ENCODE measurements around the gene ACSM3.
"Not testable (repeated sequence)": the region's sequence is repeated elsewhere in the genome, so short reads cannot be mapped to it uniquely, and the experiment has no call there.

The ACSM3 gene

GRCh38 chr16:20763461-20764232, at the start of gene ACSM3:
ACSM3 (plus strand) TSS chr16:20764014; CDS start chr16:20770035, 6,021 bp downstream.
- H3K4me3 ChIP-seq (ENCODE audit: low read length): peak within 1 kb of the TSS; percentile 77; the same call in 1 of the 2 replicates
- TF ChIP-seq ZNF274 (IDR thresholded peaks at IDR 0.05; ENCODE audit: low read depth, low read length): no peak

- not testable (repeated sequence) for H3K4me3 ChIP-seq (ENCODE audit: low read length)
Measured at GRCh38 chr16:20717718-20718117, 46.1 kb upstream of the ACSM3 start.

- TF ChIP-seq ZNF274 (IDR thresholded peaks at IDR 0.05; ENCODE audit: low read depth, low read length): no peak
- H3K4me3 ChIP-seq (ENCODE audit: low read length): no peak overlapping the region
Measured at GRCh38 chr16:20720251-20720650, 43.6 kb upstream of the ACSM3 start.

GRCh38 chr16:20726661-20727060, 37.2 kb upstream of the ACSM3 start:
- no peak for TF ChIP-seq ZNF274 (IDR thresholded peaks at IDR 0.05; ENCODE audit: low read depth, low read length)
- H3K4me3 ChIP-seq (ENCODE audit: low read length): no peak overlapping the region

- H3K4me3 ChIP-seq (ENCODE audit: low read length): no peak overlapping the region
- TF ChIP-seq ZNF274 (IDR thresholded peaks at IDR 0.05; ENCODE audit: low read depth, low read length): no peak
Measured at GRCh38 chr16:20727181-20727580, 36.6 kb upstream of the ACSM3 start.

- no peak overlapping the region for H3K4me3 ChIP-seq (ENCODE audit: low read length)
- no peak for TF ChIP-seq ZNF274 (IDR thresholded peaks at IDR 0.05; ENCODE audit: low read depth, low read length)
Measured at GRCh38 chr16:20729141-20729540, 34.7 kb upstream of the ACSM3 start.

- H3K4me3 ChIP-seq (ENCODE audit: low read length): no peak overlapping the region
- TF ChIP-seq ZNF274 (IDR thresholded peaks at IDR 0.05; ENCODE audit: low read depth, low read length): no peak
Measured at GRCh38 chr16:20734056-20734455, 29.8 kb upstream of the ACSM3 start.

GRCh38 chr16:20734782-20735181, 29.0 kb upstream of the ACSM3 start:
- H3K4me3 ChIP-seq (ENCODE audit: low read length): no peak overlapping the region
- TF ChIP-seq ZNF274 (IDR thresholded peaks at IDR 0.05; ENCODE audit: low read depth, low read length): no peak

- no peak for TF ChIP-seq ZNF274 (IDR thresholded peaks at IDR 0.05; ENCODE audit: low read depth, low read length)
Measured at GRCh38 chr16:20735490-20735889, 28.3 kb upstream of the ACSM3 start.

GRCh38 chr16:20740007-20740883, 23.6 kb upstream of the ACSM3 start:
- TF ChIP-seq ZNF274 (IDR thresholded peaks at IDR 0.05; ENCODE audit: low read depth, low read length): no peak
- H3K4me3 ChIP-seq (ENCODE audit: low read length): peak overlapping the region; percentile 89

More at GRCh38 chr16:20735490-20735889, 28.3 kb upstream of the ACSM3 start:
- H3K4me3 ChIP-seq (ENCODE audit: low read length): no peak overlapping the region

GRCh38 chr16:20740901-20741521, 22.8 kb upstream of the ACSM3 start:
- no peak for TF ChIP-seq ZNF274 (IDR thresholded peaks at IDR 0.05; ENCODE audit: low read depth, low read length)
- peak overlapping the region; percentile 89 for H3K4me3 ChIP-seq (ENCODE audit: low read length)

GRCh38 chr16:20741554-20742285, 22.1 kb upstream of the ACSM3 start, which contains the start of gene THUMPD1:
THUMPD1 (minus strand) TSS chr16:20741818; CDS start chr16:20741739, 79 bp downstream.
- no peak for TF ChIP-seq ZNF274 (IDR thresholded peaks at IDR 0.05; ENCODE audit: low read depth, low read length)
- peak within 1 kb of the TSS; percentile 89 for H3K4me3 ChIP-seq (ENCODE audit: low read length)

GRCh38 chr16:20743591-20743990, 20.2 kb upstream of the ACSM3 start:
- no peak overlapping the region for H3K4me3 ChIP-seq (ENCODE audit: low read length)
- no peak for TF ChIP-seq ZNF274 (IDR thresholded peaks at IDR 0.05; ENCODE audit: low read depth, low read length)
